Stimulated activated CD8-positive, alpha-beta memory T cell treated with anti-CD3 and anti-CD28 coated beads, Interleukin-7, amount 100 ng/mL, for 1 hour (primary cell): Measurements from ENCODE around the gene SCT.

Experiments used
- DNase-seq, 2 donors: peaks; one replicate each; pipeline ENCODE4 v3.0.0-alpha.2; 2020; ENCODE audit warnings: low read depth in 2 of 2

SCT gene

DNA sequence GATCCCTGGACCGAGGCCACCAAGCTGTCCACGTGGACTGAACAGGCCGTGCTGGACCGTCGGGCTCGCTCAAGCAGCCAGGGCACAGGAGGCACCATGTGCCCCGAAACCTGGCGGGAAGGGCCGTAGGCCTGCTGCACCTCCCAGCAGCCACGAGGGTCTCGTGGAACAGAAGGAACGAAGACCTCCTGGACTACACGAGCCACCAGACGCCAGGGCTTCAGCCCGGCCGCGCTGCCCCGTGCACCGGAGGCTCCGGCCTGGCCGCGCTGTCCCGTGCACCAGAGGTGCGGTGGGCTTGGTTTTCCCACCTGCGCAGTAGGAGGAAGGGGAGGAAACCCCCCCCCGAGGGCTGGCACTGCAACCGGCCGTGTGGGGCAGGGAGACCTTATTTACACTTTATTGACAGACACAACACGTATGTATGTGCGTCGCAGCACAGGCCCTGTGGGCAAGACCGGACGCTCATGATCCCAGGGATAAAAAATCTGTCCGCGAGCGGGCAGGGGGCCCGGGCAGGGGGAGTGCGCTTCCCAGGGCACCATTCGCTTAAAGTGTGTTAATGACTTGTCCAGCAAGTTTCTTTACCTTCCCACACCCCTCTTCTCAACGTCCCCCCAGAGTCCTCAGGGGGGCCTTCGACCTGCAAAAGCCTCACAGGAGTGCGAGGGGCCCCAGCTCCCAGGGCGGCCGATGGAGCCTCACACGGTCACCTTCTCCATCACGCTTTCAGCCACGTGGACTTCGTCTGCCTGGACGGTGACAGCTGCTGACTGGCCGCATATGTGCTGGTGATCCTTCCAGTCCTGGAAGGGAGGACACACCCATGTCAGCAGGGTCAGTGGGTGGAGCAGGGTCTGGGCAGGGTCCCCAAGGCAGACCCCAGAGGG lies 17.1 kb upstream of the SCT start:
- no peak for DNase-seq

DNA sequence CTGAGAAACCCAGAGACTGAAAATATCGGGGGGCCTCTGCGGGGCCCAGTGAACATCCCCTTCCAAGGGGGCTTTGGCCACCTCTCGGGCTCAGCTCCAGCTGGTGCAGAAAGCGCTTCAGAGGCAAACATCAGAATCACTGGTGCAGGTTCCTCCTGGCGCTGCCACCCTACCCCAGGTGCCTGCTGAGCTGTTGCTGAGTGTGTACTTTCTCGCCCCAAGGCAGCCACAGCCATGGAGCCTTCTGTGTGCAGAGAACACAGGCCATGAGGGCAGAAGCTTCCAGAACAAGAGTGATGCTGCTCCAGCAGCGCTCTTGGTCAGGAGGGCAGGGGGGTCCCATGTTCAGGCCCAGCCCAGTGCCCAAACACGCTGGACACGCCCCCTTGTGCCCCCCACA lies 16.4 kb upstream of the SCT start:
- no peak for DNase-seq

DNA sequence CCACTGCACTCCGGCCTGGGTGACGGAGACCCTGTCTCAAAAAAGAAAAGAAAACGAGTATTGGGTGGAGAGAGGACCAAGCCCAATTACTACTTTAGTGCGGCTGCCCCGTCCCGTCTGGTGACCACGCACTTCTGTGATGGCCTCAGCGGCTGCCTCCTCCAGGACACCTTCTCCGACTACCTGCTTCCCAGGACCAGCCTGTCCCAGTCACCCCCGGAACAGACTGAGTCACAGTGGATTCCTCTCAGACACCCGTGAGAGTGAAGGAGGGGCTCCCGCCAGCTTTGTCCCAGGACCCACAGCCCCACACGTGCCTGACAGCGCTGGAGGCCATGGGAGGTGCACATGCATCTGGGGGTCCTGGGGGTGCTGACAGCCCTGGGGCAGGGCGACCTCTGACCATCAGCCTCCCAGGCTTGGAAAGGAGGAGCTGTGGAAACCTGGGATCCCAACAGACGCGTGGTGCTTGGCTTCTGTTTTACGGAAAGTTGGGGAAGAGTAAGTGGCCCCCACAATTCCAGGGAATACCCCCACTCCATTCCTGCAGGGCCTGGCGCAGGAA lies 14.9 kb upstream of the SCT start:
- no peak for DNase-seq

- no peak for DNase-seq
Measured at GRCh38 chr11:640021-640706, 13.2 kb upstream of the SCT start.

- DNase-seq, result no peak
Measured at GRCh38 chr11:639332-639955, 12.5 kb upstream of the SCT start.

DNA sequence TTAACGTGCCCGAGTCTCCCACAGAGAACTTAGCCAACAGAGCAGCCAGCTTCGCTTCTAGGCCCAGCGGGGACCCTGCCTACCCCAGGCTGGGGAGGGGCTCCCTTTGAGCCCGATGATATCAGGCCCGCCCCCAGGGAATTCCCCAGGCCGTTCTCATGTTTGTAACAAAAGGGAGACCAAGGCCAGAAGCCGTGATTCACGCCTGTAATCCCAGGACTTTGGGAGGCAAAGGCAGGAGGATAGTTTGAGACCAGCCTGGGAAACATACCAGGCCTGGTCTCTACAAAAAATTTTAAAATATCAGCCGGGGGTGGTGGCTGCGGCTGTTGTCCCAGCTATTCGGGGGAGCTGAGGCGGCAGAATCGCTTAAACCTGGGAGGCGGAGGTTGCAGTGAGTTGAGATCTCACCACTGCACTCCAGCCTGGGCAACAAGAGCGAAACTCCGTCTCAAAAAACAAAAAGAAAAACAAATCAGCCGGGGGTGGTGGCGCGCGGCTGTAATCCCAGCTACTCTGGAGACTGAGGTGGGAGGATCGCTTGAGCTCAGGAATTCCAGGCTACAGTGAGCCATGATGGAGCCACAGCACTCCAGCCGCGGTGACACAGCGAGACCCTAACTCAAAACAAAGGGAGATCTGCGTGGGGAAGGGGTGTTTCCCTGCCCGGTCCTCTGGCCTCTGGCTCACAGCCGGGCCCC lies 11.8 kb upstream of the SCT start:
- no peak for DNase-seq

DNA sequence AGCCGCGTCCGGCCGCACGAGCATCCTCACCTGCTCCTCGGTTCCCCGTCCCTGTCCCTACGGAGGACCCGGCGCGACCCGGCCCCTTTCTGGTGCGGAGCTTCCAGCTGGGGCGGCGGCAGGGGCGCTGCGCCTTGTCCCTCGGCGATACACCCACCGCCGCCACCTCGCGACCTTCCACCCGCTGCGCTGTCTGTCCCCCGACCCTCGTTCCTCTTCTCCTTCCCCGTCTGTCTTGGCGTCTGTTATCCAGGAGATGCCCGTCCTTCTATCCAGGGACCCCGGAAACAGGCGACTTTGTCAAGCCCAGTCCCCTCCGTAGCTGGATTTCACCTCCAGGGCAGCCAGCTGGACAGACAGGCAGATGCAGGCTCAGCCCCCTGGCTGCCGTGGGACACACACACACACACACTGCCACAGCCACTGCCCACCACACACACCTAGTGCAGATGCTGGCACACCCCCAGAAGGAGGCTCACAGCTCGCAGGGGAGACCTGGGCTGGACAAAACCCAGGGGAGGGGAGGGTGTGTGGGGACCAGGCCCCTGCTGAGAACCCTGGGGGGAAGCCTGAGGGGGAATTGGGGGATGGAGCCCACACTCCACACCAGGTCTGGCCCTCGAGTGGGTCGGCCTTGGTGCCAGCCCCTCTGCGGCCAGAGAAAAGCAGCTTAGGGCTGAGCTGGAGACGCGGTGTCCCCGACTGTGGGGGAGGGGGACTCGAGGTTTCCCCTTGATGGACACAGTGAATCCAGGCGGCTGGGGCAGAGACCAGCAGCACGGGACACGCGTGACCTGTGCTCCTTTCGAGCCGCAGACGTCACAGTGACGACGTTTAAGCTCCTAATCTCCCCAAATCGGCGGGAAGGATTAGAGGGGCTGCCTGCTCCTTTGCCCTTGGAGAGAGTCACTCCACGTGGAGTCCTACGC lies 10.9 kb upstream of the SCT start:
- DNase-seq, result no peak

GRCh38 chr11:637333-637592 lies 10.3 kb upstream of the SCT start:
- no peak for DNase-seq

DNA sequence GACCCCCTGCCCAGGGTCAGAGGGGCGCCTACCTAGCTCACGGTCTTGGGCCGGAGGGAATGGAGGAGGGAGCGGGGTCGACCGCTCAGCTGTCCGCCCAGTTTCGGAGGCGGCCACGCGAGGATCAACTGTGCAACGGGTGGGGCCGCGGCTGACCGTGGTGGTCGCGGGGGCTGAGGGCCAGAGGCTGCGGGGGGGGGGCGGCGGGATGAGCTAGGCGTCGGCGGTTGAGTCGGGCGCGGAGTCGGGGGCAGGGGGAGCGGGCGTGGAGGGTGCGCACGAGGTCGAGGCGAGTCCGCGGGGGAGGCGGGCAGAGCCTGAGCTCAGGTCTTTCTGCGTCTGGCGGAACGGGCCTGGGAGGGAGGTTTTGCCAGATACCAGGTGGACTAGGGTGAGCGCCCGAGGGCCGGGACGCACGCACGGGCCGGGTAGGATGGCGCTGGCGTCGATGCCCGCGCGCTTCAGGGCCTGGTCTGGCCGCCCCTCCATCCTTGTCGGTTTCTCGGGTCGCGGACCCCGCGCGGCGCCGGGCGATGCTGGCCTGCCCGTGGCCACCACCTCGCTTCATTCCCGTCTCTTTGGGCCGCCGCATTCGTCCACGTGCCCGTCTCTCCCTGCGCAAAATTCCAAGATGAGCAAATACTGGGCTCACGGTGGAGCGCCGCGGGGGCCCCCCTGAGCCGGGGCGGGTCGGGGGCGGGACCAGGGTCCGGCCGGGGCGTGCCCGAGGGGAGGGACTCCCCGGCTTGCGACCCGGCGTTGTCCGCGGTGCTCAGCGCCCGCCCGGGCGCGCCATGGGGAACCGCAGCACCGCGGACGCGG lies 9.7 kb upstream of the SCT start, which contains the start of gene DRD4:
DRD4 (plus strand) TSS at position 759 of the 822 bp plus-strand sequence; CDS start at position 795, 36 bp downstream.
- no peak for DNase-seq

- no peak for DNase-seq
Measured at GRCh38 chr11:635945-636510, 9.0 kb upstream of the SCT start.

- no peak for DNase-seq
Measured at GRCh38 chr11:630871-631270, 3.9 kb upstream of the SCT start.

GRCh38 chr11:629237-629583 lies 2.2 kb upstream of the SCT start:
- no peak for DNase-seq

GRCh38 chr11:628056-628455 lies 1.1 kb upstream of the SCT start:
- no peak for DNase-seq

DNA sequence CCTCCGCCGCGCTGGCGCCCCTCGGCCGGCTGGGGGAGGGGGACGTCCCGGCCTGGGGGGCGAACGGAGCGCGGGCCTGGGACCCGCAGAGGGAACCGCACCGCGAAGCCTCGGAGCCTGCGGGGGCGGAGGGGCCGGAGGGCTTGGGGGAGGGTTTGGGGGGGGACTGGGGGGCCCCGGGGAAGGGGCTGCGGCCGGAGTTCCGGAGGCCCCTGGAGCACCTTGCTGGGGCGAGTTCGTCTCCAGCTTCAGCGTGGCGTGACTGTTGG lies 261 bp upstream of the SCT start:
- DNase-seq, result no peak

DNA sequence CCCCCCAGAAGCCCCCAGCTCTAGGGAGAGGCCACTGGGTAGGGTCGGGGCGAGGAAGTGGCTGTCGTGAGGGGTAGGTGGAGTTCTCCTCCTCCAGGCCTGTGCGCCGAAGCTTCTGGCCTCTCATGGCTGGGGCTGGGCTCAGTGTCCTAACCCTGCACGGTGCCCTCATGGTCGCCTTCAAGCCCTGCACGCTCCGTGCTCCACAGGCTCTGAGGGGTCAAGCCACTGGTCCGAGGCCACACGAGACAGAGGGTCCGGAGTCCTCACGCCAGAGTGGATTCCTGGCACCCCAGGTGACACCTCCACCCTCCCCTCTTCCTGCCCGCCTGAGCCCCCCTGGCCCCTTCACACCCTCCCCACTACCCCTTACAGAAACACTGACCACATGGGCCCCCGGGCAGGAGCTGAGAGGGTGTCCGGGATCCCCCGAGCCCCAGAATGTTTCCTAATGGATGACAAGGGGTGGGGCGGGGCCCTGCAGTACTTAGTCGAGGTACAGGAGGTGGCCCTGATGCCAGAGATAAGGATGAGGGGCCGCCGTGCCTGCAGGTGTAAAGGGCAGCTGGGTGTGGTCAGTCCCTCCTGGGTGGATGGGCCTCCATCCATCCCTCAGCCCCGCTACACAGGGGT lies 1.2 kb downstream of the SCT start:
- DNase-seq, result no peak

- DNase-seq, result no peak
Measured at GRCh38 chr11:624705-625635, 2.0 kb downstream of the SCT start, which contains the start of gene CDHR5. Gene CDHR5 (minus strand): TSS chr11:624955. CDS start chr11:624902, 53 bp downstream.

DNA sequence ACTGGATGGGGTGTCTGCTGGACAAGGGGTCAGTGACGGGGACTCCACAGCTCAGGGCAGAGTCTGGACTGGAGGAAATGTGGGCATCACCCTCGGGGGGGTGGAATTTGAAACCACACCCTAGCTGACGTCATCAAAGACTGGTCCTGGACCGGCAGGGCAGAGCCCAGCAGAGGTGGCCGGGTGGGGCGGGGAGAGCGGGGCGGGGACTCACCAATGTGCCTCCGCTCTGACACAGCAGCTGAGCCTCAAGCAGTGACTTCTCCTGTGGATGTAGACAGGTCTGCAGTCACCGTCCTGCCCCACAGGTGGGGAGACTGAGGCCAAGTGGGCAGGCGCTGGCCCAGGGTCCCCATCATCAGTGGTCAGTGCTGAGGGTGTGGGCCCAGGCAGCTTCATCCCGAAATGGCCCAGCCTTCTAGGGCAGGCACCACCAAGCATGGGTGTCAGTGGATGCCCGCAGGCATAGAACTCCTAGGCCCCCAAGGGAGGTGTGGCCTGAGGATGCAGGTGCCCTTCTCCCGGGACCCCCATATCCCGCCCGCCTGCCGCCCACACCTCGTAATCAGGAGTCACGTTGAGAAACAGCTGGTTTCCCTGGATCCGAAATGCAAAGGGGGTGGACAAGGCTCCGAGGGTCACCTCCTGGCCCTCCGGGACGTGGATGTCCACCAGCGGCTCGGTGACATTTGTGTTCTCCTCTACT lies 2.8 kb downstream of the SCT start:
- DNase-seq, result no peak
